GM12875 (cell line): ENCODE results near the gene SMURF1.

ENCODE experiments used
- H3K4me3 ChIP-seq: one replicate; pipeline ENCODE4 v1.5.1; 2011; ENCODE audit warnings: low read depth, low read length, control low read depth
- CTCF ChIP-seq: IDR thresholded peaks from 2 replicates; pipeline ENCODE4 v1.5.1; 2011; ENCODE audit warnings: low read depth, mild to moderate bottlenecking, control low read depth, inconsistent platforms, low read length, moderate library complexity, borderline replicate concordance; ENCODE audit not compliant: insufficient read depth

SMURF1 gene

GRCh38 chr7:99121496-99122021 is 22.3 kb downstream of the SMURF1 start:
- no peak for TF ChIP-seq CTCF
- H3K4me3 ChIP-seq: no peak overlapping the region

- H3K4me3 ChIP-seq: no peak overlapping the region
- TF ChIP-seq CTCF: no peak
Observed at GRCh38 chr7:99120916-99121315, 23.0 kb downstream of the SMURF1 start.

GRCh38 chr7:99120501-99120900 is 23.4 kb downstream of the SMURF1 start:
- no peak for TF ChIP-seq CTCF
- no peak overlapping the region for H3K4me3 ChIP-seq

- no peak overlapping the region for H3K4me3 ChIP-seq
- no peak for TF ChIP-seq CTCF
Observed at GRCh38 chr7:99118077-99118476, 25.8 kb downstream of the SMURF1 start.

GRCh38 chr7:99116144-99116543 is 27.8 kb downstream of the SMURF1 start:
- no peak for TF ChIP-seq CTCF
- no peak overlapping the region for H3K4me3 ChIP-seq

GRCh38 chr7:99115379-99115778 is 28.5 kb downstream of the SMURF1 start:
- no peak for TF ChIP-seq CTCF

GRCh38 chr7:99112979-99113378 is 30.9 kb downstream of the SMURF1 start:
- H3K4me3 ChIP-seq: no peak overlapping the region

More at GRCh38 chr7:99115379-99115778, 28.5 kb downstream of the SMURF1 start:
- no peak overlapping the region for H3K4me3 ChIP-seq

More at GRCh38 chr7:99112979-99113378, 30.9 kb downstream of the SMURF1 start:
- TF ChIP-seq CTCF: no peak
